HepG2 (cell line): Measurements from ENCODE around the gene RAI14. TPM values are rescaled to one million over a fixed set of nuclear protein-coding genes. Genes with fewer than 3 reads are reported as not detected.

Experiments
- ATAC-seq: fragments of 200-7000 bp; cut with Tn5 transposase; 3 replicates; pipeline ENCODE4 v1.9.1; 2020; ENCODE audit warnings: mild to moderate bottlenecking, moderate library complexity
- BruUV-seq: library from RNA; stranded (reverse); fragments of 400-500 nt; replicated peaks from 2 replicates; lab custom pipeline; 2021; lab: Mats Ljungman, UMichigan
- CTCF ChIA-PET: fragments of 300-600 bp; formaldehyde crosslinking; extraction: SDS; loops from one replicate; lab custom pipeline; 2021; ENCODE audit warnings: low total read pairs, inconsistent platforms, low intra/inter-chr PET ratio; lab: Yijun Ruan, JAX
- POLR2A ChIA-PET: fragments of 350-600 bp; sonication (Branson Sonifier 250); formaldehyde crosslinking; loops from one replicate; lab custom pipeline; 2020; ENCODE audit warnings: antibody characterized with exemption, inconsistent platforms; lab: Yijun Ruan, JAX
- DNase-seq: peaks from one replicate; pipeline ENCODE4 v3.0.0-alpha.2; 2015; ENCODE audit warnings: low spot score
- FAIRE-seq: peaks from 3 replicates; lab custom pipeline; 2011; peaks lifted over from hg19 to GRCh38; lab: Jason Lieb, UNC
- H2AFZ ChIP-seq: one replicate; pipeline ENCODE4 v1.6.1; 2011; ENCODE audit warnings: low read length, inconsistent platforms
- H3K27ac ChIP-seq: fragments of 300-600 bp; 3 replicates; pipeline ENCODE4 v1.8.0; 2011; ENCODE audit warnings: mixed run types, mild to moderate bottlenecking, mixed read lengths, low read length, inconsistent platforms; ENCODE audit not compliant: insufficient read depth; ENCODE audit errors: extremely low read length
- H3K27me3 ChIP-seq, 2 experiments: fragments of 200-600 bp in 1 of 2; 2 replicates in 1 of 2; 3 replicates in 1 of 2; pipeline versions ENCODE4 v1.6.0 to v1.8.0; 2011; ENCODE audit warnings: low read length in 2 of 2, mild to moderate bottlenecking in 2 of 2, moderate library complexity in 2 of 2, inconsistent platforms in 1 of 2; ENCODE audit not compliant: insufficient read depth in 2 of 2, control insufficient read depth in 1 of 2
- H3K36me3 ChIP-seq, 2 experiments: fragments of 200-600 bp in 1 of 2; replicated peaks in 1 of 2; 2 replicates in 1 of 2; 3 replicates in 1 of 2; pipeline versions ENCODE4 v1.5.1 to v1.8.0; 2011; ENCODE audit warnings: low read length in 2 of 2, inconsistent platforms in 1 of 2; ENCODE audit not compliant: insufficient read depth in 2 of 2, control insufficient read depth in 1 of 2
- H3K4me1 ChIP-seq: 2 replicates; pipeline ENCODE4 v1.5.1; 2012; ENCODE audit warnings: low read length, inconsistent platforms; ENCODE audit not compliant: insufficient read depth
- H3K4me2 ChIP-seq: 2 replicates; pipeline ENCODE4 v1.6.0; 2011; ENCODE audit warnings: low read depth, low read length, inconsistent platforms
- H3K4me3 ChIP-seq, 3 experiments: fragments of 200-600 bp in 1 of 3; sonication (generic), shearing (Covaris generic) in 1 of 3; replicated peaks in 1 of 3; 2 replicates each; pipeline ENCODE4 v1.5.1; 2011 to 2016; ENCODE audit warnings: low read length in 3 of 3, inconsistent platforms in 2 of 3, low read depth in 2 of 3, mild to moderate bottlenecking in 2 of 3, control low read depth in 1 of 3, mixed read lengths in 1 of 3; ENCODE audit not compliant: insufficient read depth in 1 of 3
- H3K79me2 ChIP-seq: one replicate; pipeline ENCODE4 v1.6.1; 2011; ENCODE audit warnings: low read length, inconsistent platforms; ENCODE audit not compliant: insufficient read depth
- H3K9ac ChIP-seq: 2 replicates; pipeline ENCODE4 v1.6.0; 2011; ENCODE audit warnings: mild to moderate bottlenecking, low read depth, low read length, inconsistent platforms; ENCODE audit not compliant: insufficient read depth
- H3K9me3 ChIP-seq: 2 replicates; pipeline ENCODE4 v1.5.1; 2012; ENCODE audit warnings: mild to moderate bottlenecking, low read length
- H4K20me1 ChIP-seq: 2 replicates; pipeline ENCODE4 v1.6.0; 2011; ENCODE audit warnings: inconsistent platforms, mild to moderate bottlenecking, low read length, moderate library complexity; ENCODE audit not compliant: insufficient read depth
- RARA ChIP-seq: IDR thresholded peaks from 2 replicates; pipeline ENCODE4 v1.6.1; 2016; ENCODE audit warnings: missing genetic modification reagents, missing compliant biosample characterization
- SIX4 ChIP-seq: sonication (generic); formaldehyde crosslinking; IDR thresholded peaks from 2 replicates; pipeline ENCODE4 v1.4.0; 2020; ENCODE audit warnings: missing genetic modification reagents
- SPEN ChIP-seq: sonication (generic); formaldehyde crosslinking; IDR thresholded peaks from 2 replicates; pipeline ENCODE4 v1.5.1; 2020; ENCODE audit warnings: low read depth, mild to moderate bottlenecking, missing genetic modification reagents
- WGBS: methylation state at CpG from one replicate; pipeline ENCODE4 v1.1.6; 2017; ENCODE audit warnings: low lambda C conversion rate; 5-methylcytosine and 5-hydroxymethylcytosine counted together
- in situ Hi-C: cut with HindIII; loops from 2 replicates; pipeline ENCODE4 v1.10.0; 2017; ENCODE audit warnings: low pct_unique_long_range_greater_than_20kb; ENCODE audit not compliant: extremely low pct_ligation_motif_present
- intact Hi-C: fragments of 100-400 bp; cut with micrococcal nuclease; formaldehyde crosslinking; loops from one replicate; pipeline ENCODE4 v1.10.0; 2022; ENCODE audit not compliant: unreplicated experiment
- polyA plus RNA-seq, 8 experiments: library from polyadenylated mRNA; depleted of rRNA in 3 of 8; stranded (reverse) in 7 of 8; unstranded in 1 of 8; fragments of >200 nt; fragmentation: Illumina TruSeq in 4 of 8; extraction: Trizol in 4 of 8; gene quantifications; 2 replicates each; pipeline versions ENCODE4 v1.2.1 to v1.2.3, GENCODE V29; 2011 to 2016; ENCODE audit warnings: low read depth in 4 of 8, missing spikeins in 1 of 8, mixed read lengths in 1 of 8; ENCODE audit not compliant: insufficient read depth in 1 of 8
- total RNA-seq, 5 experiments: library from RNA; depleted of rRNA; stranded (reverse); fragments of >200 nt; fragmentation: Illumina TruSeq; extraction: Trizol; gene quantifications; 2 replicates each; pipeline ENCODE4 v1.2.3, GENCODE V29; 2016; ENCODE audit warnings: low read depth in 1 of 5

Gene RAI14
- total and polyA plus RNA-seq, 2 of the 13 experiments (the other 11 are each of a cell fraction or from before 2014, with no cell fraction given), result 12.6 to 18.2 TPM

GRCh38 chr5:34630596-34630995 lies 25.5 kb upstream of the RAI14 start:
- Histone ChIP-seq H3K79me2 (no peaks in the 10 kb centered on the region), H3K9me3 (peaks cover 14% of the 10 kb centered on the region; the same call in 1 of the 2 replicates), H3K4me2 (no peak overlapping the region), H4K20me1 (no peaks in the 10 kb centered on the region), H3K9ac (no peak overlapping the region), H3K36me3 (no peaks in the 10 kb centered on the region), H3K4me3 (no peak overlapping the region), H3K27ac (no peak overlapping the region), H3K4me1 (peaks cover 7% of the 10 kb centered on the region), H3K27me3 (no peaks in the 10 kb centered on the region), H2AFZ (no peak overlapping the region)
- no peak for TF ChIP-seq SIX4 (CRISPR knock-in tag)
- ChIA-PET CTCF (no interaction called here), POLR2A (no interaction called here)
- in situ Hi-C loops (no loop called here), intact Hi-C loops (no loop called here)
- ATAC-seq (no peak), FAIRE-seq (no peak), DNase-seq (no peak)
- 50% methylated on average over 4 of the region's 4 CpGs for WGBS
- BruUV-seq, result no TSS peak

- no peaks in the 10 kb centered on the region for H3K27me3 ChIP-seq
- H3K9ac ChIP-seq, result no peak overlapping the region
- TF ChIP-seq RARA (CRISPR knock-in tag), result 0 out of 2 replicates have a peak, but pooled peaks have one; percentile 6
- TF ChIP-seq SPEN, result no peak
- POLR2A ChIA-PET, result no interaction called here
- in situ Hi-C loops, result no loop called here
- H3K9me3 ChIP-seq, result peaks cover 14% of the 10 kb centered on the region; the same call in 1 of the 2 replicates
- H4K20me1 ChIP-seq, result no peaks in the 10 kb centered on the region
- peak; percentile 8 for FAIRE-seq
- no peaks in the 10 kb centered on the region for H3K36me3 ChIP-seq
- no peak overlapping the region for H3K4me2 ChIP-seq
- intact Hi-C loops, result no loop called here
- H3K27ac ChIP-seq, result no peak overlapping the region
- peak; percentile 56 for ATAC-seq
- DNase-seq, result no peak
- H3K4me1 ChIP-seq, result peaks cover 7% of the 10 kb centered on the region
- CTCF ChIA-PET, result no interaction called here
- H3K79me2 ChIP-seq, result no peaks in the 10 kb centered on the region
- WGBS, result 25% methylated on average over 8 of the region's 8 CpGs
- no TSS peak for BruUV-seq
- no peak overlapping the region for H2AFZ ChIP-seq
- H3K4me3 ChIP-seq, result no peak overlapping the region
Measured at GRCh38 chr5:34632807-34633422, 23.2 kb upstream of the RAI14 start.
